Stimulated activated CD8-positive, alpha-beta memory T cell treated with anti-CD3 and anti-CD28 coated beads, Interleukin-2, amount 100 ng/mL, for 1 hour (primary cell): ENCODE data around the gene SEC61B.
A peak's percentile ranks its signal among the peaks of the same experiment; 100 is the strongest.

Source experiments
- DNase-seq, 2 donors: peaks; one replicate each; pipeline ENCODE4 v3.0.0-alpha.2; 2020; ENCODE audit warnings: low read depth in 2 of 2

Gene SEC61B

GRCh38 chr9:99221621-99222415 is at the start of gene SEC61B, which contains the start of gene ALG2:
TSS of gene SEC61B (plus strand) at chr9:99222282. CDS start at chr9:99222364, 82 bp downstream.
TSS of gene ALG2 (minus strand) at chr9:99221942. CDS start at chr9:99221894, 48 bp downstream.
- DNase-seq, result peak; percentile 82 to 90

GRCh38 chr9:99173570-99174504 is 48.2 kb upstream of the SEC61B start:
- no peak for DNase-seq

GRCh38 chr9:99176527-99177013 is 45.5 kb upstream of the SEC61B start:
- DNase-seq, result no peak

GRCh38 chr9:99177576-99178366 is 44.3 kb upstream of the SEC61B start:
- no peak for DNase-seq

- DNase-seq, result no peak
Observed at GRCh38 chr9:99178912-99179872, 42.9 kb upstream of the SEC61B start.

GRCh38 chr9:99180199-99180598 is 41.9 kb upstream of the SEC61B start:
- no peak for DNase-seq

GRCh38 chr9:99180662-99181061 is 41.4 kb upstream of the SEC61B start:
- DNase-seq, result no peak

GRCh38 chr9:99181206-99181605 is 40.9 kb upstream of the SEC61B start:
- DNase-seq, result no peak

GRCh38 chr9:99181621-99182020 is 40.5 kb upstream of the SEC61B start:
- no peak for DNase-seq

GRCh38 chr9:99182356-99182755 is 39.7 kb upstream of the SEC61B start:
- no peak for DNase-seq

GRCh38 chr9:99183616-99184015 is 38.5 kb upstream of the SEC61B start:
- no peak for DNase-seq

GRCh38 chr9:99184110-99184474 is 38.0 kb upstream of the SEC61B start:
- DNase-seq, result no peak

- DNase-seq, result peak; percentile 40 to 53
Observed at GRCh38 chr9:99184475-99185347, 37.4 kb upstream of the SEC61B start.

GRCh38 chr9:99185348-99185632 is 36.8 kb upstream of the SEC61B start:
- no peak for DNase-seq

GRCh38 chr9:99185934-99186333 is 36.1 kb upstream of the SEC61B start:
- DNase-seq, result no peak

GRCh38 chr9:99187311-99187710 is 34.8 kb upstream of the SEC61B start:
- DNase-seq, result no peak

GRCh38 chr9:99189186-99189585 is 32.9 kb upstream of the SEC61B start:
- no peak for DNase-seq

- DNase-seq, result no peak
Observed at GRCh38 chr9:99189887-99190596, 32.0 kb upstream of the SEC61B start.
